Measurements from ENCODE around the gene CCDC77. TPM values are rescaled to one million over a fixed set of nuclear protein-coding genes. Genes with fewer than 3 reads are reported as not detected.

Gene CCDC77
- total and polyA plus RNA-seq, 5 donors from 2014 or later: 3.9 to 5.6 (median 5.3) TPM

DNA sequence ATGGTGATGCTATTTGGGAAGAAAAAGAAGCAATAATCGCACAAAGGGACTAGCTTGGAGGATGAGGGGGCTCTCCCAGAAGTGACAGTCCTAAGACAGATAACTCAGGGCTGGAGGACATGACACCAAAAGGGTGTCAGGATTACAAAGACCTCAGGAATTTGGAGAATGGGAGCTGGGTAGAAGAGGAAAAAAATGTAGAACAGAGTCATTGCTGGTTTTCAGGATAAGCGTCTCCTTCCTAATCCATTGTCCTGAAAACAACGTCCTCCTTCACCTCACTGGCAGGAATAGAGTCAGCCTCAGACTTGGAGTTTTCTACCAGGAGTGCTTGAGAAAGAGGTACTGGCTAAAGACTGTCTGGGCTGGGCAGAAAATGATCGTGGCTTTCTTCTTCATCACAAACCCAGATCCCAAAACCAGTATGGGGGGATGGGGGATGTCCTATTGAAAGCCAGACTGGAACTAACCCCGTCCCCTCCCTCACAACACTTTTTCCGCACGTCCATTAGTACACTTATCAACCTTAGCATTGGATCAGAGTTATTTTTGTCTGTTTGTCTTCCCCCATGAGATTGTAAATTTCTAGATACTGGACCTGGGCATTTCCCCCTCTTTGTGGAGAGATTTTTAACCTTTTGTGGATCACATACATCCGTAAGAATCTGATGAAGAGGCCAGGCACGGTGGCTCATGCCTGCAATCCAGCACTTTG is 72.6 kb downstream of the CCDC77 start:
- Mint-ChIP-seq H3K4me3 (no peak overlapping the region), H3K4me1 (peaks cover 0 to 2% (median 0%) of the 10 kb centered on the region in 4 donors), H3K27me3 (peaks cover 30% of the 10 kb centered on the region), H3K9me3 (peaks cover 0 to 2% (median 0%) of the 10 kb centered on the region in 7 donors), H3K27ac (no peak overlapping the region), H3K36me3 (no peaks in the 10 kb centered on the region)
- no peaks in the 10 kb centered on the region for H3K36me3 ChIP-seq (ENCODE audit: control insufficient read depth, insufficient read depth, low read length)
- peaks cover 11% of the 10 kb centered on the region for H3K27me3 ChIP-seq (ENCODE audit: control insufficient read depth, insufficient read depth, low read length)
- H3K4me3 ChIP-seq (ENCODE audit: low read depth, low read length): no peak overlapping the region
- H3K4me1 ChIP-seq (ENCODE audit: control insufficient read depth, insufficient read depth, low read length, poor library complexity, severe bottlenecking): no peaks in the 10 kb centered on the region
- DNase-seq (no peak), ATAC-seq (ENCODE audit: low read depth in 2 of 2) (no peak)
- H3K27ac ChIP-seq (ENCODE audit: insufficient read depth, low read length, poor library complexity, severe bottlenecking): no peak overlapping the region
- no peaks in the 10 kb centered on the region for H3K9me3 ChIP-seq (ENCODE audit: control insufficient read depth in 2 of 2, low read length in 2 of 2)

- no peak for ATAC-seq (ENCODE audit: low read depth in 2 of 2)
- Histone ChIP-seq H3K4me3 (ENCODE audit: low read depth, low read length) (no peak overlapping the region), H3K27ac (ENCODE audit: insufficient read depth, low read length, poor library complexity, severe bottlenecking) (no peak overlapping the region), H3K4me1 (ENCODE audit: control insufficient read depth, insufficient read depth, low read length, poor library complexity, severe bottlenecking) (no peaks in the 10 kb centered on the region), H3K36me3 (ENCODE audit: control insufficient read depth, insufficient read depth, low read length) (no peaks in the 10 kb centered on the region), H3K9me3 (ENCODE audit: control insufficient read depth in 2 of 2, low read length in 2 of 2) (no peaks in the 10 kb centered on the region), H3K27me3 (ENCODE audit: control insufficient read depth, insufficient read depth, low read length) (peaks cover 11% of the 10 kb centered on the region)
- Mint-ChIP-seq H3K27me3 (peaks cover 29% of the 10 kb centered on the region), H3K4me3 (no peak overlapping the region), H3K27ac (no peak overlapping the region), H3K4me1 (peaks cover 0 to 2% (median 0%) of the 10 kb centered on the region in 4 donors), H3K36me3 (no peaks in the 10 kb centered on the region), H3K9me3 (peaks cover 0 to 2% (median 0%) of the 10 kb centered on the region in 7 donors)
- no peak for DNase-seq
These were observed 73.8 kb downstream of the CCDC77 start for GRCh38 chr12:475286-475685.

- Histone ChIP-seq H3K36me3 (ENCODE audit: control insufficient read depth, insufficient read depth, low read length) (no peaks in the 10 kb centered on the region), H3K27ac (ENCODE audit: insufficient read depth, low read length, poor library complexity, severe bottlenecking) (no peak overlapping the region), H3K4me3 (ENCODE audit: low read depth, low read length) (no peak overlapping the region), H3K4me1 (ENCODE audit: control insufficient read depth, insufficient read depth, low read length, poor library complexity, severe bottlenecking) (no peaks in the 10 kb centered on the region), H3K27me3 (ENCODE audit: control insufficient read depth, insufficient read depth, low read length) (peaks cover 10% of the 10 kb centered on the region), H3K9me3 (ENCODE audit: control insufficient read depth in 2 of 2, low read length in 2 of 2) (no peaks in the 10 kb centered on the region)
- Mint-ChIP-seq H3K9me3 (peaks cover 0 to 3% (median 0%) of the 10 kb centered on the region in 7 donors), H3K36me3 (no peaks in the 10 kb centered on the region), H3K4me3 (no peak overlapping the region), H3K4me1 (peaks cover 0 to 2% (median 0%) of the 10 kb centered on the region in 4 donors), H3K27ac (peak overlapping the region in 1 of 3 donors; percentile 4), H3K27me3 (peaks cover 23% of the 10 kb centered on the region)
- ATAC-seq (ENCODE audit: low read depth in 2 of 2) (no peak), DNase-seq (no peak)
These were observed 77.7 kb downstream of the CCDC77 start for GRCh38 chr12:479161-479560.

- DNase-seq (no peak), ATAC-seq (ENCODE audit: low read depth in 2 of 2) (no peak)
- Mint-ChIP-seq H3K27ac (no peak overlapping the region), H3K27me3 (peaks cover 16% of the 10 kb centered on the region), H3K36me3 (peaks cover 5% of the 10 kb centered on the region), H3K9me3 (peaks cover 0 to 7% (median 0%) of the 10 kb centered on the region in 7 donors), H3K4me3 (no peak overlapping the region), H3K4me1 (no peaks in the 10 kb centered on the region)
- Histone ChIP-seq H3K27me3 (ENCODE audit: control insufficient read depth, insufficient read depth, low read length) (peaks cover 8% of the 10 kb centered on the region), H3K27ac (ENCODE audit: insufficient read depth, low read length, poor library complexity, severe bottlenecking) (no peak overlapping the region), H3K4me3 (ENCODE audit: low read depth, low read length) (no peak overlapping the region), H3K9me3 (ENCODE audit: control insufficient read depth in 2 of 2, low read length in 2 of 2) (no peaks in the 10 kb centered on the region), H3K4me1 (ENCODE audit: control insufficient read depth, insufficient read depth, low read length, poor library complexity, severe bottlenecking) (no peaks in the 10 kb centered on the region), H3K36me3 (ENCODE audit: control insufficient read depth, insufficient read depth, low read length) (no peaks in the 10 kb centered on the region)
These were observed 79.7 kb downstream of the CCDC77 start for GRCh38 chr12:480831-481816.

DNA sequence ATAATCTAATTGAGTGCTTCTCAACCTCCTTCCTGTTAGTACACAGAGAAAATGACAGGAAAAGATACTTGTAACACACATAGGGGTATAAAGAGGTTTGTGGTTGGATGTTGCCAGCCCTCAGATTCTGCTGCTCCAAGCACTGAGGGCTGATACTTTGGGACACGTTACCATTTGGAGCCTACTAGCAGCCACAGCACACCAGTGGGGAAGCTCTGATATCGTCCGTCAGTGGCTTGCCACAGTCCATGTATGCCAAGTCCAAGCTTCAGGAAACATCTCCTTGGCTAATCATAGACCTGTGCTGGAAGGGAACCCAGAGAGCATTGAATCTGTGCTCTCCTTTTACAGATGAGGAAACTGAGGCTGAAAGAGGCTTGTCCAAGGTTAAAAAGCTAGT is 80.6 kb downstream of the CCDC77 start:
- Mint-ChIP-seq H3K4me3 (no peak overlapping the region), H3K27me3 (peaks cover 16% of the 10 kb centered on the region), H3K36me3 (peaks cover 7% of the 10 kb centered on the region), H3K27ac (no peak overlapping the region), H3K4me1 (no peaks in the 10 kb centered on the region), H3K9me3 (peaks cover 0 to 10% (median 0%) of the 10 kb centered on the region in 7 donors)
- Histone ChIP-seq H3K27ac (ENCODE audit: insufficient read depth, low read length, poor library complexity, severe bottlenecking) (no peak overlapping the region), H3K9me3 (ENCODE audit: control insufficient read depth in 2 of 2, low read length in 2 of 2) (no peaks in the 10 kb centered on the region), H3K4me3 (ENCODE audit: low read depth, low read length) (no peak overlapping the region), H3K36me3 (ENCODE audit: control insufficient read depth, insufficient read depth, low read length) (no peaks in the 10 kb centered on the region), H3K4me1 (ENCODE audit: control insufficient read depth, insufficient read depth, low read length, poor library complexity, severe bottlenecking) (no peaks in the 10 kb centered on the region), H3K27me3 (ENCODE audit: control insufficient read depth, insufficient read depth, low read length) (peaks cover 8% of the 10 kb centered on the region)
- DNase-seq: no peak
- no peak for ATAC-seq (ENCODE audit: low read depth in 2 of 2)

DNA sequence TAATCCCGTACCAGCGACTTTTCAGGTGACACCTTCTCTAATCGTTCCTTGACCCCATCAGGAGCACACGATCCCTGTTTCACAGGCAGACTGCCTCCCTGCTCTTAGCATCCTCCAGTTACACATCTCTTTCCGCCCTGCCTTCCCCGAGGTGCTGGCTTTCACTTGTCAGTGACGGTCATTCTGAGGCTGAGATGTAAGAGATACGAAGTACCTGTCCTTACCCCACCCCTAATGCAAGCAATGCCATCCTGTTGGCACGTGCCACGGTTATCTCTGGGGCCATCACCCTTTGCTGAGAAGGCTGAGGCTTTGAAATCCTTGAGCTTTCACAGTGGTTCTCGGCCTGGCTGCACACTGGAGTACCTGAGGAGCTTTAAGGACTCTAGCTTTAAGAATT is 82.7 kb downstream of the CCDC77 start:
- Mint-ChIP-seq H3K36me3 (peaks cover 8% of the 10 kb centered on the region), H3K27ac (no peak overlapping the region), H3K9me3 (peaks cover 0 to 17% (median 8%) of the 10 kb centered on the region in 7 donors), H3K27me3 (peaks cover 20% of the 10 kb centered on the region), H3K4me3 (no peak overlapping the region), H3K4me1 (no peaks in the 10 kb centered on the region)
- Histone ChIP-seq H3K36me3 (ENCODE audit: control insufficient read depth, insufficient read depth, low read length) (no peaks in the 10 kb centered on the region), H3K27me3 (ENCODE audit: control insufficient read depth, insufficient read depth, low read length) (peaks cover 4% of the 10 kb centered on the region), H3K4me1 (ENCODE audit: control insufficient read depth, insufficient read depth, low read length, poor library complexity, severe bottlenecking) (no peaks in the 10 kb centered on the region), H3K27ac (ENCODE audit: insufficient read depth, low read length, poor library complexity, severe bottlenecking) (no peak overlapping the region), H3K4me3 (ENCODE audit: low read depth, low read length) (no peak overlapping the region), H3K9me3 (ENCODE audit: control insufficient read depth in 2 of 2, low read length in 2 of 2) (peaks cover 0 to 2% of the 10 kb centered on the region in 2 experiments)
- DNase-seq (no peak), ATAC-seq (ENCODE audit: low read depth in 2 of 2) (no peak)

- Mint-ChIP-seq H3K4me1 (no peaks in the 10 kb centered on the region), H3K9me3 (peaks cover 3 to 34% (median 13%) of the 10 kb centered on the region in 7 donors), H3K36me3 (peaks cover 8% of the 10 kb centered on the region), H3K4me3 (no peak overlapping the region), H3K27me3 (peaks cover 41% of the 10 kb centered on the region), H3K27ac (no peak overlapping the region)
- Histone ChIP-seq H3K36me3 (ENCODE audit: control insufficient read depth, insufficient read depth, low read length) (no peaks in the 10 kb centered on the region), H3K4me3 (ENCODE audit: low read depth, low read length) (no peak overlapping the region), H3K27ac (ENCODE audit: insufficient read depth, low read length, poor library complexity, severe bottlenecking) (no peak overlapping the region), H3K4me1 (ENCODE audit: control insufficient read depth, insufficient read depth, low read length, poor library complexity, severe bottlenecking) (no peaks in the 10 kb centered on the region), H3K9me3 (ENCODE audit: control insufficient read depth in 2 of 2, low read length in 2 of 2) (peaks cover 14 to 18% of the 10 kb centered on the region in 2 experiments), H3K27me3 (ENCODE audit: control insufficient read depth, insufficient read depth, low read length) (peaks cover 2% of the 10 kb centered on the region)
- DNase-seq (no peak), ATAC-seq (ENCODE audit: low read depth in 2 of 2) (no peak)
These were observed 88.8 kb downstream of the CCDC77 start for GRCh38 chr12:490260-490659.
